GM19328 (cell line): ENCODE data around the gene SDR9C7.
"Not testable (repeated sequence)": the region's sequence is repeated elsewhere in the genome, so short reads cannot be mapped to it uniquely, and the experiment has no call there.

ENCODE experiments used
- ATAC-seq: cut with Tn5 transposase; IDR thresholded peaks from one replicate; pipeline ENCODE4 v1.9.1; 2021; ENCODE audit warnings: mild to moderate bottlenecking, moderate library complexity; ENCODE audit not compliant: unreplicated experiment

The SDR9C7 gene

GRCh38 chr12:56918139-56918538, 16.1 kb downstream of the SDR9C7 start:
- ATAC-seq, result not testable (repeated sequence)

GRCh38 chr12:56916996-56917333, 17.2 kb downstream of the SDR9C7 start:
- no peak for ATAC-seq

DNA sequence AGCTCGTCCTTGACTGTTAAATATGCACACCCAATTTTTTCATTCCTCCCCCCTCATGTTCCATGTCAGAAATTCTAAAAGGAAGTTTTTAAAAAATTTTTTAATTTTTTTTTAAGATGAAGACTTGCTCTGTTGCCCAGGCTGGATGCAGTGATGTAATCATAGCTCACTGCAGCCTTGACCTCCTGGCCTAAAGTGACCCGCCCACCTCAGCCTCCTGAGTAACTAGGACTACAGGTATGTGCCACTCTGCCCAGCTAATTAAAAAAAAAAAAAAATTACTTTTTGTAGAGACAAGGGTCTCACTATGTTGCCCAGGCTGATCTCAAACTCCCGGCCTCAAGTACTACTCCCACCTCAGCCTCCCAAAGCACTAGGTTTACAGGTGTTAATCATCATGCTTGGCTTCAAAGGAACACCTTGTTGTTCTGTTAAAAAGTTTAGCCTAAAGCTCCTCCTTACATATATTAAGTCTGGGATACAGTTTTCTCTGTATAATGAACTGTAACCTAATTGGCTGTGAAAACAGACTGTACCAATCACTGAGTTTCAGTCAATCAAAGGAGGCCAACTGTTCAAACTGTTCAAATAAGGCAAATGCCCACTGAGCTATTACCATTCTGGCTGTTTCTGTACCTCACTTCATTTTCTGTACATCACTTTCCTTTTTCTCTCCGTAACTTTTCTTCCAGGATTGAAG, 17.8 kb downstream of the SDR9C7 start:
- no peak for ATAC-seq

DNA sequence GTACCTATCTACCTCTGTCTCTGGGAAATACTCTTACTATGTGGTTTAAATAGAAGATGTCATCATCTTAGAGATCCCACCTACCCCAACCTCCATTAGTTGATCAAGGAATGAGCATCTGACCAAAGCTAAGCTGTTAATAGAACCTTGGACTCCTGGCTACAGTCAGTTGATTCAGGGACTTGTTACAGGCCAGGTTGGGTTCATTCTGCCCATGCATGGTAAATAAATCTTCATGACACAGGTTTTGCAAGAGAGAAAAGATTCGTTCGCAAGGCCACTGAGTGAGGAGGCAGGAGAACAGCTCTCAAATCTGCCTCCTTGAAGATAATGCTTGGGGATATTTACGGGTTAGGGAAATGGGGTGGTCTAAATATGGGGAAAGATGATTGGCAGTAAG, 19.5 kb downstream of the SDR9C7 start:
- no peak for ATAC-seq

DNA sequence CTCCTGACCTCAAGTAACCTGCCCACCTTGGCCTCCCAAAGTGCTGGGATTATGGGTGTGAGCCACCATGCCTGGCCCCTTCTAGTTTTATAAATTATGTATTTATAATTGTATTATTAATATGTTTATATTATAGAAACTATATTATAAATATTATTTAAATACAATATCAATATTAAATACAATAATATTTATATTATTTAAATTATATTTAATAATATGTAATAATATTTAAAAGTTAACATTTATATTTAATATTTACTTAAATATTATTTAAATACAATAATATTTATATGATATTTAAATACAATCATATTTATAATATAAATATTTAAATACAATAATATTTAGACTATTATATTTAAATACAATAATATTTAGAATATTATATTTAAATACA, 20.0 kb downstream of the SDR9C7 start:
- no peak for ATAC-seq

GRCh38 chr12:56909403-56909802, 24.8 kb downstream of the SDR9C7 start:
- not testable (repeated sequence) for ATAC-seq

DNA sequence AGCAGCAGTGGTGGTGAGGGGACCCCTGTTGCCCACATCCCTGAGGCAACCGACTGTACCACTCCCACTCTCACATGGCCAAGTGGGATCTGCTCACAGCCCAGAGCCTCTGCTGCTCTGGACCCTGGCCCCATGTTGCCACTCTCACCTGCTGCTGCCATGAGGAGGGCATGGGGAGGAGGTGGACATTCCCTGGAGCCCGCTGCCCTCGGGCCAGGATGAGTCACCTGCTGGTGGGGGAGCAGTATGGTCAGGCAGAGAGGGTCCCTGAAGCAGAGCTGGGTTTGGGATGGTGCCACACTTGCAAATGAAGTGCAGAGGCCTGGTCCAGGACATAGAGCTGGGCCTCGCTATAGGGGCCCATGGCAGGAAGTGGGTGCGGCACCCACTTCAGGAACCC, 26.1 kb downstream of the SDR9C7 start:
- ATAC-seq, result no peak

- no peak for ATAC-seq
These were observed 28.4 kb downstream of the SDR9C7 start for GRCh38 chr12:56905852-56906251.

DNA sequence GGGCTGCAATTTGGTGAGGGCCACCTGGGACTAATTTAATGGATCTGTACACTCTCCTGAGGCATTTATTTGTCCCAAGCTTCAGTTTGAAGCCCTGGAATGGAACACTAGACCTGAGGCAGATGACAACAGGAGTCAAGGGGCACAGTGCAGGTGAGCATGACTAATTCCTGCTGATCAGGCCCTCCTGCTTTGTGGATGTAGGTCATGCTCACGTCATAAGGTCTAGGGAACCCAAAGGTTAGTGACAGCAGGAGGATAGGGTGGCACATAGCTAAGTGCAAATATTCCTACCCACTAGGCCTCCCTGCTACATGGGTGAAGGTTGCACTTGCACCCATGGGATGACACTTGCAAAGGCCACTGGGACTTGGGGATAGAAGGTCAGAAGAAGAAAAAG, 30.8 kb downstream of the SDR9C7 start:
- no peak for ATAC-seq

DNA sequence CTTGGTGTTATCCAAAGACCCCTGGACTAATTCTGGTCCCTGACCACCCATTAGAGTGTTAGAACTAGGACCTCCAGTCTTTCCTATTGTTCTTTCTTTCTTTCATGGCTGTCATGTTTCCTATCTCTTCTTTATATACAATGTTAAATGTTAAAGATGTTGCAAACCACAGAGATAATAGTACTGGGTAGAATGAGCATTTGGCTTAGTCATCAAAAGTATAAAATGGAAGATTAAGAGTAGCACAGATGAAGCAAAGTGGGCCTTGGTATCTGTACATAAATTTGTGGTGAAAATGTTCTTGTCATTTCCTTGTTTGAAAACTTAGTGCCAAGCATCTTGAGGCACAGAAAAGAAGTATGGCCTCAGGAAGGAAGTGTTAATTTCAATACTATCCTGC, 32.9 kb downstream of the SDR9C7 start:
- not testable (repeated sequence) for ATAC-seq

GRCh38 chr12:56900583-56900982, 33.6 kb downstream of the SDR9C7 start:
- no peak for ATAC-seq

- ATAC-seq, result no peak
These were observed 35.3 kb downstream of the SDR9C7 start for GRCh38 chr12:56898938-56899337.

- ATAC-seq, result no peak
These were observed 36.3 kb downstream of the SDR9C7 start for GRCh38 chr12:56897844-56898361.

DNA sequence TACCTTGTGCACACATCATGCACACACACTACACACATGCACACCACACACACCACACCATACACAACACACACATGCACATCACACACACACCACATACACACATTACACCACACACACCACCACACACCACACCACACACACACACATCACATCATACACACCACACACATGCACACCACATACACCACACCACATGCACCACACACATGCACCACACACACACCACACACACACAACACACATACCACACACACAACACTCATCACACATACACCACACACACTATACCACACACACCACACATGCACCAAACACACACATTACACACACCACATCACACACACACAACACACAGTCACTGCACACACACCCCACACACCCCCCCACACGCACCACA, 38.1 kb downstream of the SDR9C7 start:
- no peak for ATAC-seq

DNA sequence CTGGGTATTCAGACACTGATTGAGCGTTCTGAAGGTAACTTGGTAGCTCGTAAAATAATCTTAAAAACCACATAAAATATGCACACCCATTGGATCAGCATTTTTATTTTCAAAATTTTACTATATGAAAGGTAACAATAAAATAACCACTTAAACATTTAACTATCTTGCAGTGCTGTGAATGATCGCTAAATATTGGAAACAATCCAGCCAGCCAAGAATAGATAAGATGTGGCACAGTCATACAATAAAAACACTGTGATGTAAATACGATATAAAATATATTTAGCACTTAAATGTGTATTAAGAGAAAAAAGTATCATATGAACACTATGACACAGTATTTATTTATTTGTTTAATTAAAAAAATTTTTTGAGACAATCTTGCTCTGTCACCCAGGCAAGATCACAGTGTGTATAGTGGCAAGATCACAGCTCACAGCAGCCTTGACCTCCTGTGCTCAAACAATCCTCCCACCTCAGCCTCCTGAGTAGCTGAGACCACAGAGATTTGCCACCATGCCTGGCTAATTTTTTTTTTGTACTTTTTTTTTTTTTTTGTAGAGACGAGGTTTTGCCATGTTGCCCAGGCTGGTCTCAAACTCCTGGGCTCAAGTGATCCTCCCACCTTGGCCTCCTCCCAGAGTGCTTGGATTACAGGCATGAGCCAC, 39.4 kb downstream of the SDR9C7 start:
- no peak for ATAC-seq

- ATAC-seq, result not testable (repeated sequence)
These were observed 42.3 kb downstream of the SDR9C7 start for GRCh38 chr12:56891885-56892284.

DNA sequence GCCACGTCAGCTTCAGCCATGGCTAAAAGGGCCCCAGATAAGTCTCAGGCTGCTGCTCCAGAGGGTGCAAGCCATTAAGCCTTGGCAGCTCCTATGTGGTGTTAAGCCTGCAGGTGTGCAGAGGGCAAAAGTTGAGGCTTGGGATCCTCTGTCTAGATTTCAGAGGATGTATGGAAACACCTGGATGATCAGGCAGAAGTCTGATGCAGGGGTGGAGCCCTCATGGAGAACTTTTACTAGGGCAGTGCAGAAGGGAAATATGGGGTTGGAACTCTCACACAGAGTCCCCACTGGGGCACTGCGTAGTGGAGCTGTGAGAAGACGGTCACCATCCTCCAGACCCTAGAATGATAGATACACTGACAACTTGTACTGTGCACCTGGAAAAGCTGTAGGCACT, 47.9 kb downstream of the SDR9C7 start:
- no peak for ATAC-seq

GRCh38 chr12:56885316-56885715, 48.9 kb downstream of the SDR9C7 start:
- no peak for ATAC-seq

GRCh38 chr12:56884421-56884820, 49.8 kb downstream of the SDR9C7 start:
- no peak for ATAC-seq

DNA sequence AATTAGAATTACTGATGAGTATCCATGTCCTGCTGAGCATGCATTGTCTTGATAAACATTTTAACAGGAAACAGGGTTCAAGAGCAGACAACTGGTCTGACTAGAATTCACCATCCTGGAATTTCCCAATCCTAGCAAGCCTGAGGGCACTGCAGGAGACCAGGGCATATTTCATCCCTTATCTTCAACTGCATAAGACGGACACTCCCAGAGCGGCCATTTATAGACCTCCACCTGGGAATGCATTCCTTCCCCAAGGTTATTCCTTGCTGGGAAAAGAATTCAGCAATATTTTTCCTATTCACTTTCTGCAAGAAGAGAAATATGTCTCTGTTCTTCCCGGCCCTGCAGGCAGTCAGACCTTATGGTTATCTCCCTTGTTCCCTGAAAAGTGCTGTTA, 51.8 kb downstream of the SDR9C7 start:
- ATAC-seq, result not testable (repeated sequence)

GRCh38 chr12:56880125-56880992, 53.8 kb downstream of the SDR9C7 start:
- no peak for ATAC-seq
